CD4-positive, alpha-beta T cell treated with Interleukin-15 for 4 hours (primary cell): ENCODE results near the gene GTSE1.

Experiments used
- DNase-seq: peaks from one replicate; pipeline ENCODE4 v3.0.0-alpha.2; 2020; ENCODE audit warnings: low spot score

The GTSE1 gene

DNA sequence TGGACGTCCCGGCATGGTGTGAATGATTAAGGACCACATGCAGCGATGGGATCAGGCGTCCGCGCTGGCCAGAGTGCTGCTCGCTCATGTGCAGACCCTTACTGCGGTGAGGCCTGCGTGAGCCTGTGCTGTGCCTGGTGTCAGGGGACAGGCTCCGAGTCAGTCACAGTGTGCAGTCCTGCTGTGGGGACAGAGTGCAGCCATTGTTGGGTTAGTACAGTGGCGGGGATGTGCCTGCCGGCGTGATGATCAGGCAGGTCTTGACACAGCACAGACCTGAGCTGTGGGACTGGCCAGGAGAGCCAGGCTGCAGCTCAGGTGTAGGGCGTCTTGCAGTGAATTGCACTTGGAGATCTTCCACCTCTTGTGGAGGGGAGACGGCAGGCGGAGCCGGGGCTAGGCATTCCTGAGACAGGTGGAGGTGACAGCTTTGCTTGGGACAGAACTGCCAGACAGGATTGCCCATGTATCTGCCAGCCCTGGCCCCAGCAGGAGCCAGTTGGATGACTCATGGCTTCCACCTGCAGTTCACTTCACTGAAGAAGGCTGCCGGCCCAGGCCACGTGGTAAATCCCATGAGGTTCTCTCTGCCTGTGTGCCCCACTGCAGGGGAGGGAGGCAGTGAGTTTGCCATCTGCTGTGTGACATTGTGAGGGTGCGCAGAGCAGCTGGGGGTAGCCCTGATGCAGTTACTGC is 56.2 kb downstream of the GTSE1 start:
- DNase-seq, result no peak

DNA sequence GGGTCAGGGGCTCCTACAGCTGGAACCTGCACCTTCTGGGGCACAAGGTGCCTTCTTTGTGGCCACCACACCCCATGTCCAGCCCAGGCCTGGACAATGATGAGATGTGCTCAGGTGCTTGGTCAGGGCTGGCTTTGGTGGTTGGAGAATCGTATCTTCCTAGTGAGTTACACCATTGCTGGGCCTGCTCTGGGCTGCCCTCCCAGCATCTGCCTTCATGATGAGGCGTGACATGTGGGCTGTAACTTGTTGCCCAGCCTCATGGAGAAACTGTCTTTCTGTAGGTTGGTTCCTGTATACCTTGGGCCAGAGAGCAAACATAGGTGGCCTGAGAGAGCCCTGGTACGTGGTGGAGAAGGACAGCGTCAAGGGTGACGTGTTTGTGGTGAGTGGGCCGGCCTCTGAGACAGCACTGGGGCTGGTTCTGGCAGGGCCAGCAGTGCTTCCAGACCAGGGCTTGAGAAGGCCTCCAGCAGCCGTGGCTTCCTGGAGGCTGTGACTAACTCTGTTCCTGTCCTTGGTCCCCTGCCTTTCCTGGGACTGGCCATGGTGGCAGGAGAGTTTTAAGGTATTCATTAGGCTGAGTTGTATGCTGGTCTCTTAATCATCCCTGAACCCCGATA is 56.9 kb downstream of the GTSE1 start:
- DNase-seq, result no peak

- no peak for DNase-seq
Measured at GRCh38 chr22:46354176-46354992, 57.7 kb downstream of the GTSE1 start.

DNA sequence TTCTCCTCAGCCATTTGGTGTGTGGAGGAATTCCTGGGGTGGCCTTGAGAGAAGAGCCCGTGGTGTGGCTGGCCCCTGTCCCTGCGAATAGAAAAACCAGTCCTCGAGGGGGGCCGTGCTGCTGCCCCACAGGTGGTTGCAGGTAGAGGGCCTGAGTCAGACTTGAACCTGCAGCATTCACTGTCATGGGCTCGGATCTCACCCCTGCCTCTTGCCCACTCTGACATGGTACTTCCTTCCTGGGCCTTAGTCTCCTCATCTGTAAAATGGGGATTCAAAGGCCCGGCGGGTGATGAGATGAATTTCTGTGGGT is 58.3 kb downstream of the GTSE1 start:
- DNase-seq, result no peak

DNA sequence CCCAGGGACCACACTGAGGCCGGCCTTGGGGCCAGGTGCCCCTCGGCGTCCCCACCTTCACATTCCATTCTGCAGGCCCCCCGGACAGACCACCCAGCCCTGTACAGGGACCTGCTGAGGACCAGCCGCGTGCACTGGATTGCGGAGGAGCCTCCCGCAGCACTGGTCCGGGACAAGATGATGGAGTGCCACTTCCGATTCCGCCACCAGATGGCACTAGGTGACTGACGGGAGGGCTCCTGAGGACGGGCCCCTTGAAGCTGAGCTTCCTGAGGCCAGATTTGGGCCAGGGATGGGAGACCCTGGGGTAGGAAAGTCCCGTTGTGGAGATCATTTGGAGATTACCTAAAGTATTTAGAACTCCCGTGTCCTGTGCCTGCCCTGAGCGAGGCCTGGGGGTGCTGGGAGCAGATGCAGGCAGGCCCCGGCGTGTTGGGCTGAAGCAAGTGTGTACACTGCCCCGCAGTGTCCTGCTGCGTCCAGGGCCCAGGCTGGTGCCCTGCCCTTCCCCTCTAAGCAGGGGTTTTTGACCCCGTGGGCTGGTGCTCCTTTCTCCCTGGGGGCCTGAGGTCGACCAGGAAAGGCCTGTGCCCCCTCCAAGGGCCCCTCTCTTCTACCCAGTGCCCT is 58.8 kb downstream of the GTSE1 start:
- DNase-seq, result peak; percentile 52

DNA sequence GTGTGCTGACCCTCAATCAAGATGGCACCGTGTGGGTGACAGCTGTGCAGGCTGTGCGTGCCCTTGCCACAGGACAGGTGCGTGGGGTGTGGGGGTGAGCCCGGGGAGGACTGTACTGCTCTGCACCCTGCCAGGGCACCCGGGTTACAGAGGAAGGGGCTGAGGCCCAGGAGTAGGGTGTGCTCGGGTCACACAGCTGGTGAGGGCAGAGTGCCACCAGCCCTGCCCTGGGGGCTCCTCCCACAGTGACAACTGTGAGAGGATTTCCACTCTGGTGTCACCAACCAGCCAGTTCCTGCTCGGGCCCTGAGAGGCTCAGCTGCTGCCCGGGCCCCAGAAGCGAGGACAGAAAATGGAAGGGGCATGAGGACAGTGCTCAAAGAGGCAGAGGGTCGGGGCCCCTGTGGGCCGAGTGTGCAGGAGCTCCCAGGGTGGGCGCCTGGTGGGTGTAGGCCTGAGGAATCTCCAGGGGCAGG is 59.4 kb downstream of the GTSE1 start:
- DNase-seq, result no peak

- DNase-seq, result no peak
Measured at GRCh38 chr22:46356496-46357480, 60.1 kb downstream of the GTSE1 start.

- DNase-seq, result no peak
Measured at GRCh38 chr22:46357711-46358520, 61.2 kb downstream of the GTSE1 start.

DNA sequence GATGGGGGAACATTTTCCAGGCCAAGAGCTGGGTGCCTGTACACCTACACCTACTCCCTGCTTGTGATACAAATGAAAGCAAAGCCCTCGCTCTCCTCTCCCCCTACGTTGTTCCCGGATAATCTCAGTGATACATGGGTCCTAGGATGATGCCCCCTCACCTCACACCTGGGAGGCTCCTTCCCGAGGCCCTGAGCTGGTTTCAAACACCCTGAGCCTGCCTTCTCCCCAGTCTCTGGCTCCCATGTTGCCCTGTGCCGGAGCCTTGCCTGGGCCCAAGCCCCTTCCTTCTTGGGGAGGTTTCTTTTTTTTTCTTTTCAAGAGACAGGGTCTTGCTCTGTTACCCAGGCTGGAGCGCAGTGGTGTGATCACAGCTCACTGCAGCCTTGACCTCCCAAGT is 62.1 kb downstream of the GTSE1 start:
- DNase-seq, result no peak

- no peak for DNase-seq
Measured at GRCh38 chr22:46359362-46359761, 62.7 kb downstream of the GTSE1 start.

GRCh38 chr22:46360097-46360496 is 63.4 kb downstream of the GTSE1 start:
- no peak for DNase-seq

DNA sequence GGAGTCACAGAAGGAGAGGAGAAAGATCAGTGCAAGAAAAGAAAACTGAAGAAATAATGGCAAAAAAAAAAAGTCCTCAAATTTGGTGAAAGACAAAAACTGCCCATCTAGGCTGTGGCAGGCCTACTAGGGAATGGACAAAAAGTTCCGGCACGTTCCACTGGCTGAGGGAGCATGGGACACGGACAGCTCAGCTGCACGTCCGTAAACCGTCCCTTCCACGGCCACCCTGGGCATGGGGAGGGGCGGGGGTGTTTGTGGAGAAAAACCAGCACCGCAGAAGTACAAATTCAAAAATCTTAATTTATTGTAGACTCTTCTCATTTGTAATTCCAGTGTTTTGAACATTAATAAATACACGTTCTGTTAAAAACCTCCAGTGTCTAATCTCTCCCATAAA is 64.2 kb downstream of the GTSE1 start:
- DNase-seq, result no peak

GRCh38 chr22:46361826-46362202 is 65.1 kb downstream of the GTSE1 start:
- DNase-seq, result no peak

GRCh38 chr22:46362203-46362933 is 65.7 kb downstream of the GTSE1 start:
- DNase-seq, result no peak

- no peak for DNase-seq
Measured at GRCh38 chr22:46362934-46363515, 66.4 kb downstream of the GTSE1 start.

- no peak for DNase-seq
Measured at GRCh38 chr22:46363611-46364321, 67.1 kb downstream of the GTSE1 start.

GRCh38 chr22:46364341-46365165 is 67.9 kb downstream of the GTSE1 start:
- no peak for DNase-seq

DNA sequence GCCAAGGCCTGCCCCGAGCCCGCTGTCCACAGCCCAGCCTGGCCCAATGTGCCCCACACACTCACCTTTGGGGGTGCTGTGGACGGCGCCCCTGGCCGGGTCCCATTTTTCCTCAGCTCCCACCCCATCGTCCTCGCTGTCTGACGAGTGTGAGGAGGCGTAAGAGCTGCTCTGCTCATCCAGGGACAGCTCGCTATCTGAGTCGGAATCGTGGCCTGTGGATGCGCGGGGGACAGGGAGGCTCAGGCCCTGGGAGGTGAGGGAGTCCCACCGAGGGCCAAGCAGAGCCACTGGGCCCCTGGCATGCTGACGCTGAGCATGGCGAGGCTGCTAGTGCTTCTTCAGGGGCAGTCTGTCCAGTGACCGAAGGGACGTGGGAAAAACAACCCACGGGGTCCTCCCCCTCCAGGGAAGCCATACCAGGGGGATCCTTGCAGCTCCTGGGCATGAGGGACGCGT is 68.5 kb downstream of the GTSE1 start:
- no peak for DNase-seq
